Stomach smooth muscle (tissue), 2 donors: ENCODE results near the gene TNS1.
A peak's percentile ranks its signal among the peaks of the same experiment; 100 is the strongest.

Experiments
- H3K27ac ChIP-seq: one replicate; pipeline ENCODE4 v1.7.0; 2013; ENCODE audit warnings: mild to moderate bottlenecking, low read length, inconsistent platforms
- H3K27me3 ChIP-seq, 2 donors: one replicate each; pipeline ENCODE4 v1.7.0; 2013; ENCODE audit warnings: low read length in 2 of 2; ENCODE audit not compliant: insufficient read depth in 2 of 2, control insufficient read depth in 1 of 2
- H3K36me3 ChIP-seq, 2 donors: one replicate each; pipeline ENCODE4 v1.7.0; 2013; ENCODE audit warnings: low read length in 2 of 2; ENCODE audit not compliant: control insufficient read depth in 2 of 2, insufficient read depth in 2 of 2
- H3K4me1 ChIP-seq: one replicate; pipeline ENCODE4 v1.7.0; 2013; ENCODE audit warnings: low read length; ENCODE audit not compliant: control insufficient read depth, insufficient read depth
- H3K4me3 ChIP-seq, 2 donors: one replicate each; pipeline ENCODE4 v1.7.0; 2013; ENCODE audit warnings: low read length in 2 of 2
- H3K9ac ChIP-seq, 2 donors: one replicate each; pipeline ENCODE4 v1.7.0; 2013; ENCODE audit warnings: low read length in 2 of 2, mild to moderate bottlenecking in 1 of 2
- H3K9me3 ChIP-seq, 2 donors: one replicate each; pipeline ENCODE4 v1.7.0; 2013; ENCODE audit warnings: low read length in 2 of 2; ENCODE audit not compliant: control insufficient read depth in 2 of 2
- donor health status: healthy.
- donor health status: Pancreatic carcinoma.

Gene TNS1

GRCh38 chr2:217948897-217949296, 53.9 kb downstream of the TNS1 start:
- H3K36me3 ChIP-seq: no peaks in the 10 kb centered on the region
- H3K27me3 ChIP-seq: no peaks in the 10 kb centered on the region
- H3K4me1 ChIP-seq: peaks cover 87% of the 10 kb centered on the region

GRCh38 chr2:217948351-217948791, 54.4 kb downstream of the TNS1 start:
- no peak overlapping the region for H3K4me3 ChIP-seq
- no peaks in the 10 kb centered on the region for H3K27me3 ChIP-seq
- peak overlapping the region; percentile 46 for H3K27ac ChIP-seq
- H3K36me3 ChIP-seq: no peaks in the 10 kb centered on the region
- peak overlapping the region in 1 of 2 donors; percentile 23 for H3K9ac ChIP-seq
- H3K4me1 ChIP-seq: peaks cover 87% of the 10 kb centered on the region
- H3K9me3 ChIP-seq: no peaks in the 10 kb centered on the region

More at GRCh38 chr2:217948897-217949296, 53.9 kb downstream of the TNS1 start:
- H3K9me3 ChIP-seq: no peaks in the 10 kb centered on the region
- peak overlapping the region; percentile 46 for H3K27ac ChIP-seq
- H3K9ac ChIP-seq: peak overlapping the region in 1 of 2 donors; percentile 23
- no peak overlapping the region for H3K4me3 ChIP-seq

GRCh38 chr2:217947383-217948350, 55.1 kb downstream of the TNS1 start:
- Histone ChIP-seq H3K9me3 (no peaks in the 10 kb centered on the region), H3K36me3 (no peaks in the 10 kb centered on the region), H3K27me3 (no peaks in the 10 kb centered on the region), H3K9ac (peak overlapping the region in 1 of 2 donors; percentile 23), H3K4me3 (no peak overlapping the region), H3K27ac (peak overlapping the region; percentile 46), H3K4me1 (peaks cover 86% of the 10 kb centered on the region)

GRCh38 chr2:217946051-217946450, 56.7 kb downstream of the TNS1 start:
- H3K9ac ChIP-seq: peak overlapping the region in 1 of 2 donors; percentile 49
- no peaks in the 10 kb centered on the region for H3K9me3 ChIP-seq
- peak overlapping the region; percentile 62 for H3K27ac ChIP-seq
- H3K4me1 ChIP-seq: peaks cover 84% of the 10 kb centered on the region
- no peaks in the 10 kb centered on the region for H3K36me3 ChIP-seq
- H3K4me3 ChIP-seq: no peak overlapping the region
- H3K27me3 ChIP-seq: no peaks in the 10 kb centered on the region

- H3K27ac ChIP-seq: peak overlapping the region; percentile 62
- peak overlapping the region in 1 of 2 donors; percentile 49 for H3K9ac ChIP-seq
- H3K27me3 ChIP-seq: no peaks in the 10 kb centered on the region
- H3K4me3 ChIP-seq: no peak overlapping the region
- H3K4me1 ChIP-seq: peaks cover 84% of the 10 kb centered on the region
- H3K9me3 ChIP-seq: no peaks in the 10 kb centered on the region
- H3K36me3 ChIP-seq: no peaks in the 10 kb centered on the region
Measured at GRCh38 chr2:217945530-217945929, 57.3 kb downstream of the TNS1 start.

- peak overlapping the region; percentile 62 for H3K27ac ChIP-seq
- H3K4me1 ChIP-seq: peaks cover 84% of the 10 kb centered on the region
- no peaks in the 10 kb centered on the region for H3K9me3 ChIP-seq
- no peaks in the 10 kb centered on the region for H3K27me3 ChIP-seq
- H3K9ac ChIP-seq: peak overlapping the region in 1 of 2 donors; percentile 49
- no peak overlapping the region for H3K4me3 ChIP-seq
- no peaks in the 10 kb centered on the region for H3K36me3 ChIP-seq
Measured at GRCh38 chr2:217944923-217945322, 57.9 kb downstream of the TNS1 start.

- Histone ChIP-seq H3K36me3 (no peaks in the 10 kb centered on the region), H3K4me1 (peaks cover 89% of the 10 kb centered on the region), H3K9me3 (no peaks in the 10 kb centered on the region), H3K4me3 (peak overlapping the region; percentile 98 to 99), H3K27ac (peak overlapping the region; percentile 99), H3K27me3 (no peaks in the 10 kb centered on the region), H3K9ac (peak overlapping the region; percentile 49 to 95)
Measured at GRCh38 chr2:217944366-217944765, 58.4 kb downstream of the TNS1 start.

- Histone ChIP-seq H3K27me3 (no peaks in the 10 kb centered on the region), H3K4me3 (peak overlapping the region; percentile 98 to 99), H3K4me1 (peaks cover 89% of the 10 kb centered on the region), H3K9me3 (no peaks in the 10 kb centered on the region), H3K27ac (peak overlapping the region; percentile 99), H3K36me3 (peaks cover 3% of the 10 kb centered on the region in 2 donors), H3K9ac (peak overlapping the region; percentile 95 to 98)
Measured at GRCh38 chr2:217943446-217944321, 59.1 kb downstream of the TNS1 start.

GRCh38 chr2:217942731-217943335, 60.0 kb downstream of the TNS1 start:
- Histone ChIP-seq H3K4me1 (peaks cover 90% of the 10 kb centered on the region), H3K4me3 (peak overlapping the region; percentile 98 to 99), H3K9me3 (no peaks in the 10 kb centered on the region), H3K27ac (peak overlapping the region; percentile 99), H3K36me3 (peaks cover 3 to 5% of the 10 kb centered on the region in 2 donors), H3K9ac (peak overlapping the region; percentile 95 to 98), H3K27me3 (no peaks in the 10 kb centered on the region)
